Coronary artery (tissue), 2 donors: ENCODE results near the gene SAFB.

Experiments
- DNase-seq: peaks from one replicate; pipeline ENCODE4 v3.0.0-alpha.2; 2017; ENCODE audit warnings: low spot score
- H3K27ac ChIP-seq, 2 donors: fragments of 200-600 bp; sonication (generic); one replicate each; pipeline ENCODE4 v1.5.1; 2016 to 2019
- H3K4me3 ChIP-seq: fragments of 200-600 bp; sonication (generic); 2 replicates; pipeline ENCODE4 v1.5.1; 2016; ENCODE audit warnings: mild to moderate bottlenecking, moderate library complexity
- CTCF ChIP-seq: fragments of 200-600 bp; sonication (generic); IDR thresholded peaks from one replicate; pipeline ENCODE4 v1.5.1; 2019; ENCODE audit warnings: antibody characterized with exemption

SAFB gene

GRCh38 chr19:5609881-5610448 is 12.9 kb upstream of the SAFB start:
- Histone ChIP-seq H3K27ac (no peak overlapping the region), H3K4me3 (no peak overlapping the region)
- no peak for DNase-seq
- TF ChIP-seq CTCF: no peak

- H3K4me3 ChIP-seq: no peak overlapping the region
- TF ChIP-seq CTCF: no peak
- DNase-seq: no peak
- H3K27ac ChIP-seq: no peak overlapping the region
Measured at GRCh38 chr19:5612891-5613865, 9.7 kb upstream of the SAFB start.

GRCh38 chr19:5615756-5616327 is 7.0 kb upstream of the SAFB start:
- no peak for DNase-seq
- no peak for TF ChIP-seq CTCF
- Histone ChIP-seq H3K27ac (no peak overlapping the region), H3K4me3 (no peak overlapping the region)

GRCh38 chr19:5617080-5617479 is 5.8 kb upstream of the SAFB start:
- Histone ChIP-seq H3K4me3 (no peak overlapping the region), H3K27ac (no peak overlapping the region)
- DNase-seq: no peak
- no peak for TF ChIP-seq CTCF

- no peak overlapping the region for H3K4me3 ChIP-seq
- no peak for TF ChIP-seq CTCF
- no peak for DNase-seq
- no peak overlapping the region for H3K27ac ChIP-seq
Measured at GRCh38 chr19:5618591-5618990, 4.3 kb upstream of the SAFB start.

- no peak overlapping the region for H3K27ac ChIP-seq
- TF ChIP-seq CTCF: no peak
- no peak overlapping the region for H3K4me3 ChIP-seq
- DNase-seq: no peak
Measured at GRCh38 chr19:5619946-5620345, 2.9 kb upstream of the SAFB start.
